Tongue (tissue), 2 donors: Measurements from ENCODE around the gene TTC39A. TPM values are rescaled to one million over a fixed set of nuclear protein-coding genes. Genes with fewer than 3 reads are reported as not detected.

Experiments used
- DNase-seq: peaks from one replicate; pipeline ENCODE4 v3.0.0-alpha.2; 2015
- total RNA-seq: library from RNA; depleted of rRNA; stranded (reverse); fragments of >200 nt; gene quantifications from one replicate; pipeline ENCODE4 v1.2.3, GENCODE V29; 2014

TTC39A gene
- total RNA-seq: 1.7 TPM

- peak; percentile 15 for DNase-seq
Measured at GRCh38 chr1:51330331-51331201, at the start of gene TTC39A. TSS of gene TTC39A (minus strand) at chr1:51330562. CDS start at chr1:51330477, 85 bp downstream.

DNA sequence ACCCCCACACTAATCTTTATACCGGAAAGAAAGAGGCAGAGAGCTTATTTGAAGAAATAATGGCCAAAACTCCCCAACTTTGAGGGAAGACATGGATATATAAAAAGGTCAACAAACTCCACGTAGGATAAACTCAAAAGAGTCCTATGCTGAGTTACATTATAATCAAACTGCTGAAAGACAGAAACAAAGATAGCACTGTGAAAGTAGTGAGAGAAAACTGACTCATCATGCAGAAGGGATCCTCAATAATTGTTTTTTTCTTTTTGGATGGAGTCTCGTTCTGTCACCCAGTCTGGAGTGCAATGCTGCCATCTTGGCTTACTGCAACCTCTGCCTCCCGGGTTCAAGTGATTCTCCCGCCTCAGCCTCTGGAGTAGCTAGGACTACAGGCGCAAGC is 48.5 kb upstream of the TTC39A start:
- DNase-seq: no peak

DNA sequence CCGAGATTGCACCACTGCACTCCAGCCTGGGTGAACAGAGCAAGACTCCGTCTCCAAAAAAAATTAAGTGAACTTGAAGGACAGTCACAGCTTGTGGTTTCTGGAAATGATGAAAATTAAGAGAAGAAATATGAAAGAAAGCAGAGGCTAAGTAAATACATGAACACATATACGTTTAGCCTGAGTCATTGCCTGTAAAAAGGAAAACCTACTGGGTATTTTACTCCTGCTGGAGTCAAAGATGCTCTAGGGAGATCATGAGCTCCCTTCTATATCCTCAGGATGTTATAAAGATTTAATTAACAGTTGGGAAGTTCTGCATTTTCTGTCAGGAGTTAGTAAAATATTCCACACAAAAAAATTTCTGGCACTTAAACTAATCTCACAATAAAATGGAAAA is 43.5 kb upstream of the TTC39A start:
- DNase-seq: no peak

GRCh38 chr1:51372561-51372960 is 42.2 kb upstream of the TTC39A start:
- no peak for DNase-seq

DNA sequence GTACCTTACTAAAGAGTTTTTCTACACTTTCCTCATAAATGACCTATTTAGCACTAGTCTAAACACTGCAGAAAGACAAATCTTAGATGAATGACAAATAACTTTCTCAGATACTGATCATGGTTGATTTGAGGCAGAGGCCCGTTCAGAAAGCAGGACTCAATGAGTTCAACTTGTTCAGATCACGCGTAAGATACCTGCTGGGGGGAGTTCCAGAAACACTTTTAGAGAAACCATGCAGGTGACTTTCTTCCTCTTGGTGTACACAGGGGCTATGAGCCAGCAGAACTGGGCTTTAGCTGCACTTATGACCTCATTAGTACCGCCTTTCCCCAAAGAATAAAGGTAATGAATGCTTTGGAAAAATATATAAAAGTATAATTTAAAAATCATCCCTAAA is 38.8 kb upstream of the TTC39A start:
- DNase-seq: no peak

GRCh38 chr1:51365774-51366173 is 35.4 kb upstream of the TTC39A start:
- no peak for DNase-seq

DNA sequence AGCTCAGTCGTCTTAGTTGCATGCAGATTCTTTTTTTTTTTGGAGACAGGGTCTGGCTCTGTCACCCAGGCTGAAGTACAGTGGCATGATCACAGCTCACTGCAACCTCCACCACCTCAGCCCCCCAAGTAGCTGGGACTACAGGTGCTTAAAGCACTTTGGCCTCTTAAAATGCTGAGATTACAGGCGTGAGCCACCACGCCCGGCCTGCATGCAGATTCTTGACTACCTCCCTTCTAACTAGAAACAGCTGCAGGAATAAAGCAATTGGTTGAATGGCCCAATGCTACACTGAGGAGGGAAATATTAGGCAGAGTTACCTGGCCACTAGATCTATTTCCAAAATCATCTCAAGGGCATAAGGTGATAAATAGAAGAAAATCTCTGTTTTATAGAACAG is 29.5 kb upstream of the TTC39A start:
- no peak for DNase-seq

GRCh38 chr1:51355382-51355781 is 25.0 kb upstream of the TTC39A start:
- no peak for DNase-seq

DNA sequence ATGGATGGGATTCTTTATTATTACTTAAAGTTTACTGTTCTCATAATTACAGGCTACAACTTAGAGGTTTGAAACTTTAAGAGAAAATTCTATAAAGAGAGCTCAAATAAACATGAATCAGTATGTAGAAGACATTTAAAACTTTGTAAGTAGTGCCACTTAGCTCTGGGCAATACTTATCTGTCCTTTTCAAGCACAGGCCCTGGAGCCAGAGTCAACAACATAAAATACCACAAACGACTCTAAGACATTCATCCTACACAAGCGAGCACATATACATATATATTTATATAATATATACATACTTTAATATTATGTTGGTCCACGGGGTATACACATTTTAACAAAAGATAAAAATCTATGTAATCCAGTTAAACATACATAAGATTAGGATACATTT is 24.1 kb upstream of the TTC39A start:
- DNase-seq: no peak

- DNase-seq: no peak
Measured at GRCh38 chr1:51351907-51352306, 21.5 kb upstream of the TTC39A start.

- no peak for DNase-seq
Measured at GRCh38 chr1:51349862-51350261, 19.5 kb upstream of the TTC39A start.

GRCh38 chr1:51348147-51348527 is 17.8 kb upstream of the TTC39A start:
- DNase-seq: no peak

GRCh38 chr1:51347398-51348146 is 17.2 kb upstream of the TTC39A start:
- no peak for DNase-seq

- no peak for DNase-seq
Measured at GRCh38 chr1:51346086-51346942, 16.0 kb upstream of the TTC39A start.

- no peak for DNase-seq
Measured at GRCh38 chr1:51345300-51345687, 14.9 kb upstream of the TTC39A start.

GRCh38 chr1:51344602-51345299 is 14.4 kb upstream of the TTC39A start:
- DNase-seq: no peak

DNA sequence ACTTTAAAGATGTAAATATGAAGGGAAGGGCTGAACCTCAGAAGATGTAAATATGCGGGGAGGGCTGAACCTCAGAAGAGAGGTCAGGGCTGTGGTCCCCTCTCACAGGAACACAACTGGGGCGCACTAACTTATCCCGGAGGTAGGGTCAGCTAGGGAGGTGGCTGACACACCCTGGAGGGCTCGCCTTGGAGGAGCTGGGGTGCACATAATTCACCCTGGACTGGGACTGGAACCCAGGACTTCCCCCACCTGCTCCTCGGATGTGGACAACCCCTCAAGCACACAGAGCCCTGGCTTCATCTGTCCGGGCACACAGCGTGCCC is 13.9 kb upstream of the TTC39A start:
- no peak for DNase-seq

- no peak for DNase-seq
Measured at GRCh38 chr1:51343624-51344023, 13.3 kb upstream of the TTC39A start.

DNA sequence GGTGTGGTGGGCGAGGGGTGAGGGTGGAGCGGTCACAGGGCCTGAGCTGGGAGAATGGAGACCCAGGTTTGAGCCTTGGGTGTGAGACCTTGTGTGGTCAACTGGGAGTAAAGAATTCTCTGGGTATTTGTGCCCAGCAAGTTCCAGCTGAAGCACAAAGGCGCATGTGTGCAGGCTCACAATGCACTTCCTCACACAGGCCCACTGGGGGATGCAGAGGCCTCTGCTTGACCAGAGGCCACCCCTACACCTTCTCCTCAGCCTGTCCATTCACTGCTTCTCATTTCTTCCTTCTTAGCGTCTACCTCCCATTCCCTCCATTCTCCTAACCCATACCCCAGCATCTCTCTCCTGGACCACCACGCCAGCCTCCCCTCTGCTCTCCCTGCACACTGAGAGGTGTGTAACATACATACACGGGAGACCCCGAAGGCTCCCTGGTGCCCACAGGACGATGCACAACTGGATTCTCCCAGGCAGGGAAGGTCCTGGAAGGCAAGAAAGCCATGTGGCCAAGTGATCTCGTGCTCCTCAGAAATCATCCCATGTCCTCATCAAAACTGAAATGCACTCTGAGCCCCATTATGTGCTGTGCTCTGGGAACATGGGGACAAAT is 12.3 kb upstream of the TTC39A start:
- DNase-seq: no peak

GRCh38 chr1:51341876-51342496 is 11.6 kb upstream of the TTC39A start:
- no peak for DNase-seq

GRCh38 chr1:51340380-51340779 is 10.0 kb upstream of the TTC39A start:
- no peak for DNase-seq
